Stomach smooth muscle (tissue), 2 donors: ENCODE data around the gene SPATC1L.

ENCODE experiments used
- H3K27ac ChIP-seq: one replicate; pipeline ENCODE4 v1.7.0; 2013; ENCODE audit warnings: mild to moderate bottlenecking, low read length, inconsistent platforms
- H3K27me3 ChIP-seq, 2 donors: one replicate each; pipeline ENCODE4 v1.7.0; 2013; ENCODE audit warnings: low read length in 2 of 2; ENCODE audit not compliant: insufficient read depth in 2 of 2, control insufficient read depth in 1 of 2
- H3K36me3 ChIP-seq, 2 donors: one replicate each; pipeline ENCODE4 v1.7.0; 2013; ENCODE audit warnings: low read length in 2 of 2; ENCODE audit not compliant: control insufficient read depth in 2 of 2, insufficient read depth in 2 of 2
- H3K4me1 ChIP-seq: one replicate; pipeline ENCODE4 v1.7.0; 2013; ENCODE audit warnings: low read length; ENCODE audit not compliant: control insufficient read depth, insufficient read depth
- H3K4me3 ChIP-seq, 2 donors: one replicate each; pipeline ENCODE4 v1.7.0; 2013; ENCODE audit warnings: low read length in 2 of 2
- H3K9ac ChIP-seq, 2 donors: one replicate each; pipeline ENCODE4 v1.7.0; 2013; ENCODE audit warnings: low read length in 2 of 2, mild to moderate bottlenecking in 1 of 2
- H3K9me3 ChIP-seq, 2 donors: one replicate each; pipeline ENCODE4 v1.7.0; 2013; ENCODE audit warnings: low read length in 2 of 2; ENCODE audit not compliant: control insufficient read depth in 2 of 2
- donor health status: healthy.
- donor health status: Pancreatic carcinoma.

The SPATC1L gene

DNA sequence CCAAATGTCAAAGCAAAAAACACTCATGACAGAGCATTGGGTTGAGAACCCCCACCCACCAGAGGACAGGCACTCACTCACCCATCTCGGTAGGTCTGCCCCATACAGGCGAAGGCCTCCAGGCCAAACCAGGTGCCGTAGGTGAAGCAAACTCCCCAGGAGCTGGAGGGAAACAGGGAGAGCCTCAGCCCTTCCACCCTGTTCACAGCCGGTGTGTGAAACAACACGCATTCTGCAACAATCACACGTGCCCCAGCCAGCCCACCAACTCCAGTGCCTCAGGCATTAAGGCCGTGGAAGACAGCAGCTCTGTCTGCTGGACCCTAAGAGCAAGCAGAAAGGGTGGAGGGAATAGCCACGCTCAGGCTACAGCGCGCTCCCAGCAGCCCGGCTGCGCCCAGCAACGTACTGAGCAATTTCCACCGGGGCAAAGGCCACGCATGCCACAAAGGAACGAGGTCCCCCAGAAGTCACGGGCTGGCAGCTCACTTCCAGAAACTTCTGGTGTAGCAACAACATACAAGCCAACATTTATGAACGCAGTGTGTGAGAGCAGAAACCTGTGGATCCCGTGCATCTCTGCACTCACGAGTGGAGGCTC is 11.4 kb upstream of the SPATC1L start:
- Histone ChIP-seq H3K9me3 (no peaks in the 10 kb centered on the region), H3K4me3 (no peak overlapping the region), H3K27me3 (no peaks in the 10 kb centered on the region), H3K9ac (no peak overlapping the region), H3K27ac (no peak overlapping the region), H3K4me1 (peaks cover 8% of the 10 kb centered on the region), H3K36me3 (peaks cover 45 to 64% of the 10 kb centered on the region in 2 donors)

DNA sequence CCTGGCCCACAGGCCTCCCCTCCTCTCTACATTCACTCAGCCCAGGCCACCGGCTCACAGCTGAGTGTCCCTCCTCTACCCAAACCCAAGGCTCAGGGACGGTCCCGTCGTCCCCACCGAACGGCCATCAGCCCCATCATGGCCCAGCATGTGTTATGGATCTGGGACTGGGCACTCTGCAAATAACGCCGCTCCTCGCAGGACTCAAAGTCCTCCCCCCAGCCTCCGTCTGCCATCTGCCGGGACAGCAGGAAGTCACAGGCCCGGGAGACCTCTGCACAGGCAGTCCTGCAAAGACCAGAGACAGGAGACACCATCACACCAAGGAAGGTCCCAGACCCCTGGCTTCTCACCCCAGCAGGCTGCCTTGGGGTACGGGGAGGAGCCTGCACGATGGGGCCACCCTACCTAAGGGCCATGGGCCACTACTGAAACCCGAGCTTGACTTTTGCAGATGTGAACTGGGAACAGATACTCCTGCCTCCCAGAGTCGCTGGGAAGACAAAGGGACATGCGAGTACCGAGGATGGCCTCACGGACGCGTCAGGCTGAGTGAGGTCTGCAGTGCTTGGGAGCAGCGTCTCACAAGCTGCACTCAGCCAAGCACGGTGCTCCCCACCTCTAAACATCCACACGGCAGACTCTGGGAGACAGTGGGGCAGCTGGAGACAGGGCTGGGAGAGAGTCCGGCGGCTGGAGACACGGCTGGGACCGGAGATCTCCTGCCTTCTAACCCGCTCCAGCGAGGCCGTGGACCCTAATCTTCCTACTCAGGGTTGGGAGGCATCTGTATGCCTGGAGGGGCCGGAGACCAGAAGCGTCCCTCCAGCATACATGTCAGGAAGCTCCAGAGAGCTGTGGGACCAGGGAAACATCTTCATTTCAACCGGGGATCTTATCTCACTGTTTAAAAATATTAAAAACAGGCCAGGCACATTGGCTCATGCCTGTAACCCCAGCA is 10.4 kb upstream of the SPATC1L start:
- H3K36me3 ChIP-seq = peaks cover 43 to 60% of the 10 kb centered on the region in 2 donors
- H3K4me1 ChIP-seq = peaks cover 9% of the 10 kb centered on the region
- H3K4me3 ChIP-seq = no peak overlapping the region
- H3K27ac ChIP-seq = no peak overlapping the region
- H3K27me3 ChIP-seq = no peaks in the 10 kb centered on the region
- H3K9me3 ChIP-seq = no peaks in the 10 kb centered on the region
- H3K9ac ChIP-seq = no peak overlapping the region

GRCh38 chr21:46193829-46194373 is 9.6 kb upstream of the SPATC1L start:
- Histone ChIP-seq H3K9ac (no peak overlapping the region), H3K36me3 (peaks cover 38 to 57% of the 10 kb centered on the region in 2 donors)

DNA sequence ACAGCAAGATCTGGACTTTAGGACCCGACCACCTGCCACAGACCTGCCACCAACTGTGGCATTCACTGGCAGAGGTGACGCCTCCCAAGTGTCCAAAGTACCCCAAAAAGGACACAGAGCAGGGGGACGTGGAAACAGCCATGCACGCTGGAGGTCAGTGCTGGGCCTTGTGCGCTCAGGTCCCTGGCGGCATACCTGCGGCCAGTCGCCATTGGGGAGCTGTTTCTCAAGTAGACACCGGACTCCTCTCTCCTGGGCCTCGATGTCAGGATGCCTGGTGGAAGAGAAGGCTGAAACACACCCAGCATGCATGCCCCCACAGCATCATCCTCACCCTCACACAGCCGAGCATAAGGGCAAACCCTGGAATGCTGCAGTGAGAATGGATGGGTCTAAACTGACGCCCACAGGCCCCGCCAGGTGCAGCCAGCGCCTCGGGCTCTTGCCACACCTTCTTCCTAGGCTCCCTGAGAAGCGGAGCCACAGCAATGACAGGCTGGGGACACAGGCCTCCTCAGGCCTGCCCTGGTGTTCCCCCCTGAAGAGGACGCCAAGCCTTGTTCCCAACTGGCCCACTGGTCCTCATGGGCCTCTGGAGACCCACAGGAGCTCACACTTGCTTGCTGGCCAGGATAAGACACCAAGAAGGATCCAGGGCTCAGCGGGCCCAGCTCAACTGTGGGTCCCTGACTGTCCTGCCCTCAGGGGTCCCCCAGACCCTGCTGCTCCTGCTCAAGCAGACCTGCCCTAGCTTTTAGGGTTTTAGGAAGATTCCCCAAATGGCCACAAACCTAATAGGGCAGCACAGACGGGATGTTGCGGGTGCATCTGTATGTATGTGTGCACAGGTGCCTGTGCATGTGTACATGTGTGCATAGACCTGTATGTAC is 7.7 kb upstream of the SPATC1L start:
- peaks cover 20% of the 10 kb centered on the region for H3K4me1 ChIP-seq
- no peaks in the 10 kb centered on the region for H3K9me3 ChIP-seq
- no peak overlapping the region for H3K9ac ChIP-seq
- H3K27me3 ChIP-seq = no peaks in the 10 kb centered on the region
- H3K27ac ChIP-seq = no peak overlapping the region
- peaks cover 41 to 59% of the 10 kb centered on the region in 2 donors for H3K36me3 ChIP-seq
- no peak overlapping the region for H3K4me3 ChIP-seq

More at GRCh38 chr21:46193829-46194373, 9.6 kb upstream of the SPATC1L start:
- Histone ChIP-seq H3K27me3 (no peaks in the 10 kb centered on the region), H3K4me1 (peaks cover 16% of the 10 kb centered on the region), H3K9me3 (no peaks in the 10 kb centered on the region), H3K4me3 (no peak overlapping the region), H3K27ac (no peak overlapping the region)

DNA sequence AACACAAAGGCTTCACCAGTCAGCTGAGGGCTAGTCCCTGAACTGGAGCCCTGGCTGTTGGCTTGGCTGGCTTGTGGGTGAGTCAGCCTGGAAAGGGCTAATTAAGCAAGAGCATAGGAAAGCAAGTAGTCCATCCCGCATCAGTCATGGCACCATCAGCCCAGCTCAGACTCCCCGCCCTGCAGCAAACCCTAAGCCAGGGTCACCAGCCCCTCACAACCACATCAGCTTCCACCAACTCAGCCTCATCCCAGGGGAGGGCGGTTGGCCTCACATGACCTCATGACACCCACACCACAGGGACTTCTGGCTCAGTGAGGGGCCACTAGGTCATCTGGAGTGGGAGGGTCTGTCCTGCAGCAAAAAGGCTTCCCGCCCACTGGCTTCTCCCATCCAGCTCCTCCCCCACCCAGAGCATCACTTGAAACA is 7.0 kb upstream of the SPATC1L start:
- no peak overlapping the region for H3K4me3 ChIP-seq
- no peak overlapping the region for H3K27ac ChIP-seq
- peaks cover 35 to 52% of the 10 kb centered on the region in 2 donors for H3K36me3 ChIP-seq
- peaks cover 20% of the 10 kb centered on the region for H3K4me1 ChIP-seq
- H3K9ac ChIP-seq = no peak overlapping the region
- H3K27me3 ChIP-seq = no peaks in the 10 kb centered on the region
- no peaks in the 10 kb centered on the region for H3K9me3 ChIP-seq

GRCh38 chr21:46190491-46191131 is 6.4 kb upstream of the SPATC1L start:
- H3K4me3 ChIP-seq = no peak overlapping the region
- no peak overlapping the region for H3K9ac ChIP-seq
- H3K4me1 ChIP-seq = peaks cover 20% of the 10 kb centered on the region
- H3K27me3 ChIP-seq = peaks cover 0 to 3% of the 10 kb centered on the region in 2 donors
- no peak overlapping the region for H3K27ac ChIP-seq
- H3K36me3 ChIP-seq = peaks cover 31 to 46% of the 10 kb centered on the region in 2 donors
- H3K9me3 ChIP-seq = no peaks in the 10 kb centered on the region

DNA sequence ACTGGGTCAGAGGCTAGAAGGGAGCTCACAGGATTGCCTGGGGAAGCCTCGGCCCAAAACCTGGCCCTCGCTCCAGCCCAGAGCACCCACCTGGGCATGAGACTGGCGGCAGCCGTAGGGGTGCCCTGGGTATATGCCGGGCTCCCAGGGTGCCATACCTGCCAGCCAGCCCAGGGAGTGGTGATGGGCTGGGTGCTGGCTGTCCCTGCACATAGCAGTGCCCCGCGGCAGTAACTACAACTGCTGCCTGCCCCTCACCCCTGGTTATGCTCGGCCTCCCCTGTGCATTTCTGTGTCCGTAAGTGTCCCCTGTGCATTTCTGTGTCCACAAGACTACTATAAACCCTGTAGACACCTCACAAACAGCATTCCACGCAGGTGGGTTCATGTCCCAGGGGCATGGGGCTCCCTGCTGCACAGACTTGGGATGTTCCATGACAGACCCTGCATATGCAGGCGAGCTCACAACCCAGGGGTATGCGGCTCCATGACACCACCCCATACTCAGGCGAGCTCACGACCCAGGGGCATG is 5.8 kb upstream of the SPATC1L start:
- no peaks in the 10 kb centered on the region for H3K9me3 ChIP-seq
- no peak overlapping the region for H3K27ac ChIP-seq
- no peak overlapping the region for H3K9ac ChIP-seq
- peaks cover 20% of the 10 kb centered on the region for H3K4me1 ChIP-seq
- H3K36me3 ChIP-seq = peaks cover 29 to 40% of the 10 kb centered on the region in 2 donors
- peaks cover 0 to 5% of the 10 kb centered on the region in 2 donors for H3K27me3 ChIP-seq
- no peak overlapping the region for H3K4me3 ChIP-seq

DNA sequence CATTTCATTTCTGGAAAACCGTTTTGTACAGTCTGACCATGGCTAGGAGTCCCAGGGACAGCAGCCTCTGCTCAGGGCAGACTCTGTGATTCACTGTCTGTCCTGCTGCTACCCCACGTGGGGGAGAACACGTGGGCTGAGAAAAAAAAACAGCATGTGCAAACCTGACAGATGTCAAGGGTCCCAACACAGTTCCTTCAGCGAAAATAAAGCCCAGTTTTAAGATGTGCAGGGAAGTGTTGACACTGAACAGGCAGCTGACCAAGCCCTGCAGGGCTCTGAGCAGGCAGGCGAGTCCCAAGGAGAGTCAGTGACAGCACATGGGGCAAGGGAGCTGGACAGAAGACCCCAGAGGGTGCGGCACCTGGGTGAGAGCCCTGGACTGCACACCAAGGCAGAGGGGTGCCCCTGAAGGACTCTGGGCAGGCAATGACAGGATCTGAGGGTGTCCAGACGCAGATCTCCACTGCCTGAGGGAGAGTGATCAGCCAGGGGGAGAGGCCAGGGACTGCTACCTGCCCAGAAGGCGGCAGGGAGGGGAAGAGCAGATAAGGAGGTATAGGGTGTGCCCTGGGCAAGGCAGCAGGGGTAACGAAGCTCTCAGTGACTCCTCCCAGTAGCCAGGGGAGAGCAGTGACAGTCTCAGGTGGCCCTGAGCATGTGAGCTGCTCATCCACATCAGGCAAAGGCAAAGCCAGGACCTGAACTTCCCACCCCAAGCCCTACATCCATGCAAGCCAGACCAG is 5.1 kb upstream of the SPATC1L start:
- H3K9me3 ChIP-seq = no peaks in the 10 kb centered on the region
- peaks cover 25 to 34% of the 10 kb centered on the region in 2 donors for H3K36me3 ChIP-seq
- peaks cover 0 to 5% of the 10 kb centered on the region in 2 donors for H3K27me3 ChIP-seq
- H3K27ac ChIP-seq = peak overlapping the region; percentile 49
- peak overlapping the region in 1 of 2 donors; percentile 43 for H3K9ac ChIP-seq
- peaks cover 23% of the 10 kb centered on the region for H3K4me1 ChIP-seq
- no peak overlapping the region for H3K4me3 ChIP-seq
